Upper lobe of right lung (tissue), 1 donor: ENCODE measurements around the gene DCST1. TPM values are rescaled to one million over a fixed set of nuclear protein-coding genes. Genes with fewer than 3 reads are reported as not detected.
"Not testable (repeated sequence)": the region's sequence is repeated elsewhere in the genome, so short reads cannot be mapped to it uniquely, and the experiment has no call there.

Experiments
- ATAC-seq: fragments of 200-7000 bp; cut with Tn5 transposase; one replicate; pipeline ENCODE4 v1.9.1; 2020; ENCODE audit warnings: mild to moderate bottlenecking, moderate library complexity
- DNase-seq: peaks from one replicate; pipeline ENCODE4 v3.0.0-alpha.2; 2020
- H3K27ac ChIP-seq: fragments of 200-600 bp; one replicate; pipeline ENCODE4 v1.8.0; 2022
- H3K27me3 ChIP-seq: fragments of 200-600 bp; one replicate; pipeline ENCODE4 v1.8.0; 2022; ENCODE audit warnings: mild to moderate bottlenecking
- H3K36me3 ChIP-seq: fragments of 200-600 bp; one replicate; pipeline ENCODE4 v1.8.0; 2022
- H3K4me1 ChIP-seq: fragments of 200-600 bp; one replicate; pipeline ENCODE4 v1.8.0; 2022
- H3K4me3 ChIP-seq: fragments of 200-600 bp; one replicate; pipeline ENCODE4 v1.8.0; 2022; ENCODE audit warnings: mild to moderate bottlenecking
- H3K9me3 ChIP-seq: fragments of 200-600 bp; one replicate; pipeline ENCODE4 v1.8.0; 2022
- CTCF ChIP-seq: fragments of 200-600 bp; IDR thresholded peaks from one replicate; pipeline ENCODE4 v1.8.0; 2022; ENCODE audit warnings: antibody characterized with exemption
- intact Hi-C: fragments of 100-400 bp; cut with DNase I; formaldehyde crosslinking; loops from one replicate; pipeline ENCODE4 v1.11.0; 2022
- total RNA-seq: library from RNA; stranded (reverse); fragmentation: NEBNext Ultra II Directional; extraction: Animal tissue kit (Norgen Biotek cat#: 25700); gene quantifications from one replicate; pipeline ENCODE4 v1.2.1, GENCODE V29; 2021
- donor health status: DM: no; HTN: yes; CAD: no; lungs with severe emphysema.

The DCST1 gene
- total RNA-seq, 1 donor from 2014 or later, result not detected

DNA sequence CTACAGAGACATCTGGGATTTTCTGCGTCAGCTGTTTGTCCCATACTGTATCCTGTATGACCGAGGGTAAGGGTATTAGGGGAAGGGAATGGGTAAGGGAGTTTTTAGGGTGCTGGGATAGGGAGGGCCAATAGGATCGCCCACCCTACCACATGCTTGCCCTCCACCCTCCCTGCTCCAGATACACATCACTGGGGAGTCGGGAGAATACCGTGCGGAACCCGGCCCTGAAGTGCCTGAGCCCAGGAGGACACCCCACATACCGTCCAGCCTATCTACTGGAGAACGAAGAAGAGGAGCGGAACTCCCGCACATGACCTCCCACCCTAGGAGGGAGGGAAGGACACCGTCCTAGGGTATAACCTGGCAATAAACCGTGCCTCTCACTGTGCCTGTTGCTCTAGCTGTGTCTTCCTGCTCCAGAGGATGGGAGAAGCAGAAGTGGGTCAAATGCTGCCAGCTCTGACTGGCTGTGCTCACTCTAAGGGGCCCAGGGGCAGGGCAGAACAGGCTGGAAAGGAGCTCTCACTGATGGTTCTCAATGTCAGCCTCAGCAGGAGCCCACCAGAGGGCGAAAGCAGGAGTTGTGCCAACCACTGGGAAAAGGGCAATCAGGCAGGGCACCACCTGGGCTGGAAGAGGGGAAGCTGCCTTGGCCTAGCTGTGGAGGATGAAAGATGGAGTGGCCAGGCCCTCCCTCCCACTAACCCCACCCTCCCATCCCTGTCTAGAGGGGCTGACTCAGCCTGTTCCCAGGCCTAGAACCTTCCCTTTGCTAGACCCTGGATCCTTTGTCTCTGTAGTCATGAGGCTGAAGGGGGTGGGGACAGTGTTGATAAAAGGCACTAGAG lies 40.7 kb upstream of the DCST1 start:
- no peak for TF ChIP-seq CTCF
- Histone ChIP-seq H3K4me1 (no peaks in the 10 kb centered on the region), H3K27ac (no peak overlapping the region), H3K9me3 (no peaks in the 10 kb centered on the region), H3K36me3 (peaks cover 35% of the 10 kb centered on the region), H3K4me3 (no peak overlapping the region), H3K27me3 (no peaks in the 10 kb centered on the region)
- intact Hi-C loops, result no loop called here
- DNase-seq, result peak; percentile 42
- no peak for ATAC-seq

GRCh38 chr1:154993572-154994268 lies 39.9 kb upstream of the DCST1 start, which contains the start of gene LENEP:
TSS of gene LENEP (plus strand) at chr1:154993586. CDS start at chr1:154993608, 22 bp downstream.
- ATAC-seq (no peak), DNase-seq (peak; percentile 47)
- peaks cover 27% of the 10 kb centered on the region for H3K36me3 ChIP-seq
- H3K4me3 ChIP-seq, result no peak within 1 kb of the TSS
- TF ChIP-seq CTCF, result no peak
- intact Hi-C loops, result no loop called here
- no peaks in the 10 kb centered on the region for H3K27me3 ChIP-seq
- H3K9me3 ChIP-seq, result no peaks in the 10 kb centered on the region
- H3K27ac ChIP-seq, result no peak within 1 kb of the TSS
- peaks cover 2% of the 10 kb centered on the region for H3K4me1 ChIP-seq

DNA sequence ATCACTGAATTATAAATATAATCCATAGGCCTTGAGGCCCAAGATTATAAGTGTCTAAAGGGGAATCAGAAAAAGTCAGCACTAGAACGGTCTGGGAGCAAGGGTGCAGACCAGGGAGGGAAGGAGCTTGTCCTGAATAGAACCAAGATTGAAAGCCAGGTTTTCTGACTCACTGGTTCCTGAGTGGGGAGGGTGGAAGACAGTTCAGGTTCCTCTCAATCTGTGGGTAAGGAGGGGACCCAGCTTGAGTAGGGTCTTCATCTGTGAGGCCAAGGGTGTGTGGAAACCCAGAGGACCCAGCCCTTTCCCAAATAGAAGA lies 39.4 kb upstream of the DCST1 start:
- H3K27me3 ChIP-seq, result no peaks in the 10 kb centered on the region
- no peak overlapping the region for H3K27ac ChIP-seq
- H3K4me1 ChIP-seq, result peaks cover 7% of the 10 kb centered on the region
- ATAC-seq (no peak), DNase-seq (no peak)
- peaks cover 24% of the 10 kb centered on the region for H3K36me3 ChIP-seq
- TF ChIP-seq CTCF, result no peak
- intact Hi-C loops, result no loop called here
- no peaks in the 10 kb centered on the region for H3K9me3 ChIP-seq
- no peak overlapping the region for H3K4me3 ChIP-seq

- intact Hi-C loops, result no loop called here
- Histone ChIP-seq H3K36me3 (peaks cover 20% of the 10 kb centered on the region), H3K4me1 (peaks cover 10% of the 10 kb centered on the region), H3K27ac (no peak overlapping the region), H3K27me3 (no peaks in the 10 kb centered on the region), H3K4me3 (no peak overlapping the region), H3K9me3 (no peaks in the 10 kb centered on the region)
- no peak for TF ChIP-seq CTCF
- DNase-seq, result peak; percentile 13
- no peak for ATAC-seq
Measured at GRCh38 chr1:154994591-154994990, 39.0 kb upstream of the DCST1 start.

GRCh38 chr1:154995301-154995983 lies 38.2 kb upstream of the DCST1 start:
- ATAC-seq (peak; percentile 7), DNase-seq (peak; percentile 63)
- peaks cover 12% of the 10 kb centered on the region for H3K36me3 ChIP-seq
- TF ChIP-seq CTCF, result peak; percentile 41
- H3K4me3 ChIP-seq, H3K27ac ChIP-seq, H3K27me3 ChIP-seq, H3K9me3 ChIP-seq, intact Hi-C loops: not testable (repeated sequence)
- peaks cover 17% of the 10 kb centered on the region for H3K4me1 ChIP-seq
